ENCODE data around the gene RPL3.

RPL3 gene

GRCh38 chr22:39282645-39283321 lies 36.6 kb downstream of the RPL3 start:
- no peak for DNase-seq (ENCODE audit: low read depth)

GRCh38 chr22:39281126-39281525 lies 38.3 kb downstream of the RPL3 start:
- no peak for DNase-seq (ENCODE audit: low read depth)

- DNase-seq (ENCODE audit: low read depth) = no peak
These were observed 39.2 kb downstream of the RPL3 start for GRCh38 chr22:39280250-39280649.

- DNase-seq (ENCODE audit: low read depth) = no peak
These were observed 40.1 kb downstream of the RPL3 start for GRCh38 chr22:39279170-39279850.

GRCh38 chr22:39278040-39278439 lies 41.4 kb downstream of the RPL3 start:
- no peak for DNase-seq (ENCODE audit: low read depth)

- DNase-seq (ENCODE audit: low read depth) = no peak
These were observed 42.2 kb downstream of the RPL3 start for GRCh38 chr22:39277142-39277607.

- no peak for DNase-seq (ENCODE audit: low read depth)
These were observed 42.8 kb downstream of the RPL3 start for GRCh38 chr22:39276440-39277141.

- DNase-seq (ENCODE audit: low read depth) = no peak
These were observed 43.5 kb downstream of the RPL3 start for GRCh38 chr22:39275814-39276439.

- DNase-seq (ENCODE audit: low read depth) = no peak
These were observed 45.2 kb downstream of the RPL3 start for GRCh38 chr22:39273950-39274887.

GRCh38 chr22:39270792-39271191 lies 48.6 kb downstream of the RPL3 start:
- DNase-seq (ENCODE audit: low read depth) = no peak

GRCh38 chr22:39270280-39270679 lies 49.1 kb downstream of the RPL3 start:
- DNase-seq (ENCODE audit: low read depth) = no peak

- DNase-seq (ENCODE audit: low read depth) = no peak
These were observed 50.2 kb downstream of the RPL3 start for GRCh38 chr22:39269095-39269790.

- DNase-seq (ENCODE audit: low read depth) = no peak
These were observed 50.8 kb downstream of the RPL3 start for GRCh38 chr22:39268645-39269044.

GRCh38 chr22:39267974-39268373 lies 51.4 kb downstream of the RPL3 start:
- no peak for DNase-seq (ENCODE audit: low read depth)

- DNase-seq (ENCODE audit: low read depth) = no peak
These were observed 52.9 kb downstream of the RPL3 start for GRCh38 chr22:39266398-39267030.

- no peak for DNase-seq (ENCODE audit: low read depth)
These were observed 54.1 kb downstream of the RPL3 start for GRCh38 chr22:39265143-39265886.

- DNase-seq (ENCODE audit: low read depth) = no peak
These were observed 54.9 kb downstream of the RPL3 start for GRCh38 chr22:39264349-39265038.

- no peak for DNase-seq (ENCODE audit: low read depth)
These were observed 55.6 kb downstream of the RPL3 start for GRCh38 chr22:39263626-39264348.
